ENCODE results near the gene DIPK1B.

DNA sequence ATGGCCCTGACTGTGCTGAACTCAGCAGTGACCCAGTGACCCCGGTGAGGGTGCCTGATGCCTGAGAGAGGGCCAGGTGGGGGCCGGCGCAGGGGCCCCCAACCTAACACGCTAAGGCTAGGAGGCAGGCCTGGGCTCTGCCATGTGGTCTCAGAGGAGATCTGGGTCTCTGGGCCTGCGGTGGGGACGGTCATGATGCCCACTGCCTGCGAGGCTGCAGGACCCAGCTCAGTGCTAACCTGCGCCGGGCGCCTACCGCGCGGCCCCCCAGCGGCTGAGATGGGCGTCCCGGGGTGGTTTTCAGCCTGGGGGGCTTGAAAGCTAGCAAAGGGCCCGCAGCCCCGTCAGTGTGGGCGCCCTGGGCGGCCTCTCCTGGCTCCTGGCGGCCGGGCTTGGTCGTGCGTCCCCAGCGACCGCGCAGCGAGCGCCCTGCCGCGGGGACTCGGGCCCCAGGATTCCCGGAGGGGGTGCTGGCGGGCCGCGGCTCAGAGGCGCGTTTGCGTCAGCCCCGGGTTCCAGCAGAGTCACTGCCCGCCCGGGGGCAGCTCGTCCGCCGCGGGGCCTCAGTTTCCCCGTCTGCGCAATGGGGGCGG is 47.2 kb upstream of the DIPK1B start:
- no peak for TF ChIP-seq POLR2AphosphoS5 (IDR thresholded peaks at IDR 0.05; ENCODE audit: low read depth, low read length)
- no peak for TF ChIP-seq POLR2A (IDR thresholded peaks at IDR 0.05; ENCODE audit: low read depth, low read length)
